ENCODE measurements around the gene SYNGR1. TPM values are rescaled to one million over a fixed set of nuclear protein-coding genes. Genes with fewer than 3 reads are reported as not detected.

The SYNGR1 gene
- total and polyA plus RNA-seq, 2 experiments from 2014 or later = 61.8 to 81.9 TPM

- TF ChIP-seq, protein P1, sequence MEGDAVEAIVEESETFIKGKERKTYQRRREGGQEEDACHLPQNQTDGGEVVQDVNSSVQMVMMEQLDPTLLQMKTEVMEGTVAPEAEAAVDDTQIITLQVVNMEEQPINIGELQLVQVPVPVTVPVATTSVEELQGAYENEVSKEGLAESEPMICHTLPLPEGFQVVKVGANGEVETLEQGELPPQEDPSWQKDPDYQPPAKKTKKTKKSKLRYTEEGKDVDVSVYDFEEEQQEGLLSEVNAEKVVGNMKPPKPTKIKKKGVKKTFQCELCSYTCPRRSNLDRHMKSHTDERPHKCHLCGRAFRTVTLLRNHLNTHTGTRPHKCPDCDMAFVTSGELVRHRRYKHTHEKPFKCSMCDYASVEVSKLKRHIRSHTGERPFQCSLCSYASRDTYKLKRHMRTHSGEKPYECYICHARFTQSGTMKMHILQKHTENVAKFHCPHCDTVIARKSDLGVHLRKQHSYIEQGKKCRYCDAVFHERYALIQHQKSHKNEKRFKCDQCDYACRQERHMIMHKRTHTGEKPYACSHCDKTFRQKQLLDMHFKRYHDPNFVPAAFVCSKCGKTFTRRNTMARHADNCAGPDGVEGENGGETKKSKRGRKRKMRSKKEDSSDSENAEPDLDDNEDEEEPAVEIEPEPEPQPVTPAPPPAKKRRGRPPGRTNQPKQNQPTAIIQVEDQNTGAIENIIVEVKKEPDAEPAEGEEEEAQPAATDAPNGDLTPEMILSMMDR (IDR thresholded peaks at IDR 0.05; ENCODE audit: low read depth, low read length) = no peak
- no peaks in the 10 kb centered on the region for H3K4me1 ChIP-seq (ENCODE audit: low read depth)
- DNase-seq (ENCODE audit: low read depth in 1 of 2, low spot score in 1 of 2) = no peak
- H3K36me3 ChIP-seq = peaks cover 32% of the 10 kb centered on the region
- no peaks in the 10 kb centered on the region for H3K9me3 ChIP-seq (ENCODE audit: low read depth)
- no peaks in the 10 kb centered on the region for H3K27me3 ChIP-seq
- H3K27ac ChIP-seq = no peak overlapping the region
- no peak overlapping the region for H3K4me3 ChIP-seq
These were observed 65.7 kb downstream of the SYNGR1 start for GRCh38 chr22:39415506-39415905.

DNA sequence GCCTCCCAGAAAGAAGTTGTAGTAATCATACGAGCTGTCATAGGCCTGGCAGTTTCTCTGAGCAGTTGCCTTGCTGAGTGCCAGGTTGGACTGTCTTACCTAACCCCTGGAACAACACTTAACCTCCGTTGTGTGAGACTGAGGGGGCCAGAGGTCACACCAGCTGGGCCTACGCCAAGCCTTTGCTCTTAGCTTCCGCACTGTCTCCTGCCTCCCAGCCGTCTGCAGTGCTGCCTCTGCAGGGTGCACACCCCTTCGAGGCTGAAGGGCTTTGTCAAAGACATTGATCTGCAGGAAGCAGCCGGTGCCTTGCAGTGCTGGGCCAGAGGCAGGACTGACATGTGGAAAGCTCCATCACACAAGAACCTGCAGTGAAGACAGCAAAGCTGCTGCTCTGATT lies 66.5 kb downstream of the SYNGR1 start:
- Histone ChIP-seq H3K27me3 (no peaks in the 10 kb centered on the region), H3K4me3 (no peak overlapping the region), H3K4me1 (ENCODE audit: low read depth) (no peaks in the 10 kb centered on the region), H3K27ac (no peak overlapping the region), H3K9me3 (ENCODE audit: low read depth) (no peaks in the 10 kb centered on the region), H3K36me3 (peaks cover 32% of the 10 kb centered on the region)
- DNase-seq (ENCODE audit: low read depth in 1 of 2, low spot score in 1 of 2) = no peak
- TF ChIP-seq, protein P1 (IDR thresholded peaks at IDR 0.05; ENCODE audit: low read depth, low read length) = no peak

DNA sequence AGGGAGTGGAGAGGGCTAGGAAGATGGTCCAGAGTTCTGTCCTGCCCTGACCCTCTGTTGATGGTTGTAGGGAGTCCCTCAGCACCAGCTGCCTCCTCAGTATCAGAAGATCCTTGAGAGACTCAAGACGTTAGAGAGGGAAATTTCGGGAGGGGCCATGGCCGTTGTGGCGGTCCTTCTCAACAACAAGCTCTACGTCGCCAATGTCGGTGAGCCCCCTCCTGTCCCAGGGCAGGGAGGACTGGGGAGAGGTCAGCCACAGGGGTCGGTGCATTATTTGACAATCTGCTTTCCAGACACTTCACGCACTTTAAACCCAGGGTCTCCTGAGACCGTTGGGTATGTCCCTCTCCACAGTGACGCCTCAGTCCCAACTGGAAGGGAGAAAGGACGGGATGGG lies 67.8 kb downstream of the SYNGR1 start:
- peaks cover 32% of the 10 kb centered on the region for H3K36me3 ChIP-seq
- H3K27me3 ChIP-seq = no peaks in the 10 kb centered on the region
- TF ChIP-seq, protein P1 (IDR thresholded peaks at IDR 0.05; ENCODE audit: low read depth, low read length) = no peak
- no peak overlapping the region for H3K27ac ChIP-seq
- no peak overlapping the region for H3K4me3 ChIP-seq
- no peak for DNase-seq (ENCODE audit: low read depth in 1 of 2, low spot score in 1 of 2)
- no peaks in the 10 kb centered on the region for H3K9me3 ChIP-seq (ENCODE audit: low read depth)
- H3K4me1 ChIP-seq (ENCODE audit: low read depth) = no peaks in the 10 kb centered on the region

GRCh38 chr22:39418696-39419095 lies 68.9 kb downstream of the SYNGR1 start:
- TF ChIP-seq, protein P1 (IDR thresholded peaks at IDR 0.05; ENCODE audit: low read depth, low read length) = no peak
- no peak overlapping the region for H3K27ac ChIP-seq
- H3K9me3 ChIP-seq (ENCODE audit: low read depth) = no peaks in the 10 kb centered on the region
- no peak overlapping the region for H3K4me3 ChIP-seq
- H3K36me3 ChIP-seq = peaks cover 32% of the 10 kb centered on the region
- no peaks in the 10 kb centered on the region for H3K27me3 ChIP-seq
- no peaks in the 10 kb centered on the region for H3K4me1 ChIP-seq (ENCODE audit: low read depth)
- no peak for DNase-seq (ENCODE audit: low read depth in 1 of 2, low spot score in 1 of 2)

DNA sequence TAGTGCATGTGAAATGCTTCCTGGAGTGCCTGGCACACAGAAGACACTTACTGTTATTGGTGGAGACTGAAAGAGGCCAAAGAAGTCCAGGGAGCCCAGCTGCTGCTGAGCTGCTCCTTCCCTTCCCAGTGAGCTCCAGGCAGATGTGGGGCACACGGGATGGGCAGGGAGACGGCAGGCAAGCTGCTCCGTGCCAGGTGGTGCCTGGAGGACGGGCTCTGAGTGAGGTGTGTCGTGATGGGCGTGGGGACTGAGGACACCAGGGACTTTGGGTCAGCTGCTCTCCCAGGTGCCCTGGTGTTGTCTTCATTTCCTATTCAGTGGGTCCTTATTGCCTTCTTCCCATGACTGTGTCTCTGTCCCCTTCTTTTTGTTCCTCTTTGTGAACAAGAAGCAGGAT lies 69.3 kb downstream of the SYNGR1 start:
- Histone ChIP-seq H3K4me3 (no peak overlapping the region), H3K36me3 (peaks cover 34% of the 10 kb centered on the region), H3K27me3 (no peaks in the 10 kb centered on the region), H3K9me3 (ENCODE audit: low read depth) (no peaks in the 10 kb centered on the region), H3K27ac (no peak overlapping the region), H3K4me1 (ENCODE audit: low read depth) (no peaks in the 10 kb centered on the region)
- DNase-seq (ENCODE audit: low read depth in 1 of 2, low spot score in 1 of 2) = no peak
- TF ChIP-seq, protein P1 (IDR thresholded peaks at IDR 0.05; ENCODE audit: low read depth, low read length) = no peak

DNA sequence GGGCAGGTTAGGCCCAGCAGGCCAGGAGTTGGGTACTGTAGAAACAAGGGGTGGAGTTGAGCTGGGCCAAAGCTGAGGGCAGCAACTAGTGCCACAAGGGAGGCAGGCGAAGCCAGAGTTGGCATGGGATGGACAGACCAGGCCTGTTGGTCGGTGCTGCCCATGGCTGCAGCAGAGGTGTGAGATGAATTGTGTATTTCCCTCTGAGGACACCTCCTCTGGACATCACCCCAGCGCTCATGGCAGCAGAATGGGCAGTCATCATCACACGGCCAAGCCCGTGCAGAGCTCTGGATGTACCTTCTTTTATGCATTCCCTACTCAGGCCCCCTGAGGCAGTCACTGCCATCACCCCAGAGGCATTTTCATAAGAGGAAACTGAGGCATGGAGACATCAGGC lies 70.1 kb downstream of the SYNGR1 start:
- peaks cover 35% of the 10 kb centered on the region for H3K36me3 ChIP-seq
- no peaks in the 10 kb centered on the region for H3K27me3 ChIP-seq
- H3K4me3 ChIP-seq = no peak overlapping the region
- H3K4me1 ChIP-seq (ENCODE audit: low read depth) = no peaks in the 10 kb centered on the region
- no peak for DNase-seq (ENCODE audit: low read depth in 1 of 2, low spot score in 1 of 2)
- TF ChIP-seq, protein P1 (IDR thresholded peaks at IDR 0.05; ENCODE audit: low read depth, low read length) = no peak
- H3K9me3 ChIP-seq (ENCODE audit: low read depth) = no peaks in the 10 kb centered on the region
- H3K27ac ChIP-seq = no peak overlapping the region

All from cardiac muscle cell (in vitro differentiated cells and primary cell).